ENCODE measurements around the gene FAM13A. TPM values are rescaled to one million over a fixed set of nuclear protein-coding genes. Genes with fewer than 3 reads are reported as not detected.

The FAM13A gene
- polyA plus RNA-seq, 1 of the 3 experiments (the other 2 are of a cell fraction): 0.67 TPM

DNA sequence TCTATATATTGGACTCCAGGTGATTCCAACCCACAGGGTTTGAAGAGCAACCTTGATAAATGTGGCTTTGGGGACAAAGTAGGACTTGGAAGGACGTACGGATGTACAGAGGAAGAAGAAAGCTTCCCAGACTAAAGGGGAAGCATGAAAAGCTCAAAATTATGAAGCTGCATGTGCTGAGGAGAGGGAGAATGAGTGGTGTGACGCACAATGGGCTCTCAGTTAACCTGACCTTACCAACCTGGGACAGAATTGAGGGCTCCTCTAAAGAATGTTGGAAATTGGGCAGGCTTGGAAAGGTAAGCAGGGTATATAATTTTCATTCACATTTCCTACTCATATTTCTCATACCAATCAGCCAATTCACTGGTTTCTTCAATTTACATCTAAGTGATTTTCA is 43.9 kb upstream of the FAM13A start:
- CTCF ChIA-PET: no interaction called here

DNA sequence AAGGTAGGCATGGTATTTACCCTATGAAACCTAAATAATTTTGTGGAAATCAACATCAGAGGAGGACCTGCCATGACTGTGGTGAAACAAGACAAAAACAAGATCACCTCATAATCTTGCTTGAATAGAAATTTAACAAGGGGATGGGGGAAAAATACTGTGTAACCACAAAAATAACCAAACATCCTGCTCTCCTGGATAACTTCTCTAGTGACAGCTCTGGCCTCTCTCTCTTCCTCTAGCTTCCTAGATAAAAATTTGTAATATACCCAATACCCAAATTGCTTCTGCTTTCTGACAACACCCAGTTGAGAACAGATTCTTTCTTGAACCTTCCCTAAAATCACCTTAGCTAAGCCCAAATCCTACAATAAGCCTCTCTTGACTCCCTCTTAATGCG is 42.5 kb upstream of the FAM13A start:
- POLR2A ChIA-PET: no interaction called here
- no peak for TF ChIP-seq TCF12 (IDR thresholded peaks at IDR 0.05)
- TF ChIP-seq FOXJ3 (CRISPR knock-in tag; IDR thresholded peaks at IDR 0.05): no peak
- no peak for TF ChIP-seq GABPA (IDR thresholded peaks at IDR 0.05; ENCODE audit: low read depth)
- TF ChIP-seq RAD21 (IDR thresholded peaks at IDR 0.05; ENCODE audit: low read length): no peak
- no peak for TF ChIP-seq FOSL2 (IDR thresholded peaks at IDR 0.05; ENCODE audit: borderline replicate concordance, low read depth)
- no peak for TF ChIP-seq TAF1 (IDR thresholded peaks at IDR 0.05; ENCODE audit: borderline replicate concordance, low read depth, low read length)
- TF ChIP-seq, protein P1, sequence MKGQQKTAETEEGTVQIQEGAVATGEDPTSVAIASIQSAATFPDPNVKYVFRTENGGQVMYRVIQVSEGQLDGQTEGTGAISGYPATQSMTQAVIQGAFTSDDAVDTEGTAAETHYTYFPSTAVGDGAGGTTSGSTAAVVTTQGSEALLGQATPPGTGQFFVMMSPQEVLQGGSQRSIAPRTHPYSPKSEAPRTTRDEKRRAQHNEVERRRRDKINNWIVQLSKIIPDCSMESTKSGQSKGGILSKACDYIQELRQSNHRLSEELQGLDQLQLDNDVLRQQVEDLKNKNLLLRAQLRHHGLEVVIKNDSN (IDR thresholded peaks at IDR 0.05; ENCODE audit: borderline replicate concordance, low read depth): no peak
- no peak for TF ChIP-seq YY1 (IDR thresholded peaks at IDR 0.05; ENCODE audit: low read depth)
- no peak for TF ChIP-seq NFIC (IDR thresholded peaks at IDR 0.05; ENCODE audit: borderline replicate concordance)
- TF ChIP-seq MEF2A (IDR thresholded peaks at IDR 0.05; ENCODE audit: borderline replicate concordance, low read depth): no peak
- TF ChIP-seq RFX5 (IDR thresholded peaks at IDR 0.05; ENCODE audit: low read length): no peak
- TF ChIP-seq SMC3 (IDR thresholded peaks at IDR 0.05; ENCODE audit: low read depth, low read length): no peak
- TF ChIP-seq, protein P2, sequence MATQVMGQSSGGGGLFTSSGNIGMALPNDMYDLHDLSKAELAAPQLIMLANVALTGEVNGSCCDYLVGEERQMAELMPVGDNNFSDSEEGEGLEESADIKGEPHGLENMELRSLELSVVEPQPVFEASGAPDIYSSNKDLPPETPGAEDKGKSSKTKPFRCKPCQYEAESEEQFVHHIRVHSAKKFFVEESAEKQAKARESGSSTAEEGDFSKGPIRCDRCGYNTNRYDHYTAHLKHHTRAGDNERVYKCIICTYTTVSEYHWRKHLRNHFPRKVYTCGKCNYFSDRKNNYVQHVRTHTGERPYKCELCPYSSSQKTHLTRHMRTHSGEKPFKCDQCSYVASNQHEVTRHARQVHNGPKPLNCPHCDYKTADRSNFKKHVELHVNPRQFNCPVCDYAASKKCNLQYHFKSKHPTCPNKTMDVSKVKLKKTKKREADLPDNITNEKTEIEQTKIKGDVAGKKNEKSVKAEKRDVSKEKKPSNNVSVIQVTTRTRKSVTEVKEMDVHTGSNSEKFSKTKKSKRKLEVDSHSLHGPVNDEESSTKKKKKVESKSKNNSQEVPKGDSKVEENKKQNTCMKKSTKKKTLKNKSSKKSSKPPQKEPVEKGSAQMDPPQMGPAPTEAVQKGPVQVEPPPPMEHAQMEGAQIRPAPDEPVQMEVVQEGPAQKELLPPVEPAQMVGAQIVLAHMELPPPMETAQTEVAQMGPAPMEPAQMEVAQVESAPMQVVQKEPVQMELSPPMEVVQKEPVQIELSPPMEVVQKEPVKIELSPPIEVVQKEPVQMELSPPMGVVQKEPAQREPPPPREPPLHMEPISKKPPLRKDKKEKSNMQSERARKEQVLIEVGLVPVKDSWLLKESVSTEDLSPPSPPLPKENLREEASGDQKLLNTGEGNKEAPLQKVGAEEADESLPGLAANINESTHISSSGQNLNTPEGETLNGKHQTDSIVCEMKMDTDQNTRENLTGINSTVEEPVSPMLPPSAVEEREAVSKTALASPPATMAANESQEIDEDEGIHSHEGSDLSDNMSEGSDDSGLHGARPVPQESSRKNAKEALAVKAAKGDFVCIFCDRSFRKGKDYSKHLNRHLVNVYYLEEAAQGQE (IDR thresholded peaks at IDR 0.05; ENCODE audit: low read depth, low read length): no peak
- TF ChIP-seq CHD2 (IDR thresholded peaks at IDR 0.05; ENCODE audit: low read length, partially characterized antibody): no peak

More for the DNA sequence above, 43.9 kb upstream of the FAM13A start:
- Histone ChIP-seq H2AFZ (ENCODE audit: low read depth) (no peak overlapping the region), H3K9me3 (no peaks in the 10 kb centered on the region), H3K9ac (no peak overlapping the region), H3K4me3 (ENCODE audit: low read depth in 2 of 2, low read length in 1 of 2) (no peak overlapping the region), H3K27me3 (ENCODE audit: insufficient read depth) (no peaks in the 10 kb centered on the region; the same call in 1 of the 2 replicates), H3K9me2 (no peaks in the 10 kb centered on the region), H3K4me1 (ENCODE audit: control insufficient read depth in 1 of 2, insufficient read depth in 2 of 2, low read depth in 1 of 2, low read length in 1 of 2) (no peaks in the 10 kb centered on the region), H3K4me2 (no peak overlapping the region), H3K36me3 (replicated peaks in 1 of 2; ENCODE audit: control insufficient read depth in 1 of 2, insufficient read depth in 2 of 2, low read length in 1 of 2) (no peaks in the 10 kb centered on the region), H3F3A (replicated peaks; ENCODE audit: insufficient read depth) (no peaks in the 10 kb centered on the region), H3K79me2 (ENCODE audit: insufficient read depth) (no peaks in the 10 kb centered on the region), H4K20me1 (ENCODE audit: insufficient read depth) (no peaks in the 10 kb centered on the region), H3K27ac (ENCODE audit: low read depth in 2 of 2, low read length in 1 of 2) (no peak overlapping the region)
- no peak for DNase-seq
- 63% methylated on average over 3 of the region's 3 CpGs for WGBS (ENCODE audit: low lambda C conversion rate)
- TF ChIP-seq, protein P3, sequence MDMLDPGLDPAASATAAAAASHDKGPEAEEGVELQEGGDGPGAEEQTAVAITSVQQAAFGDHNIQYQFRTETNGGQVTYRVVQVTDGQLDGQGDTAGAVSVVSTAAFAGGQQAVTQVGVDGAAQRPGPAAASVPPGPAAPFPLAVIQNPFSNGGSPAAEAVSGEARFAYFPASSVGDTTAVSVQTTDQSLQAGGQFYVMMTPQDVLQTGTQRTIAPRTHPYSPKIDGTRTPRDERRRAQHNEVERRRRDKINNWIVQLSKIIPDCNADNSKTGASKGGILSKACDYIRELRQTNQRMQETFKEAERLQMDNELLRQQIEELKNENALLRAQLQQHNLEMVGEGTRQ (IDR thresholded peaks at IDR 0.05; ENCODE audit: borderline replicate concordance, low read depth, low read length): no peak
- TF ChIP-seq TEAD4 (IDR thresholded peaks at IDR 0.05; ENCODE audit: borderline replicate concordance, insufficient read depth): no peak
- TF ChIP-seq TAF1 (IDR thresholded peaks at IDR 0.05; ENCODE audit: borderline replicate concordance, low read depth, low read length): no peak
- TF ChIP-seq, protein P4, sequence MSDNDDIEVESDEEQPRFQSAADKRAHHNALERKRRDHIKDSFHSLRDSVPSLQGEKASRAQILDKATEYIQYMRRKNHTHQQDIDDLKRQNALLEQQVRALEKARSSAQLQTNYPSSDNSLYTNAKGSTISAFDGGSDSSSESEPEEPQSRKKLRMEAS (IDR thresholded peaks at IDR 0.05; ENCODE audit: low read depth): no peak
- no peak for TF ChIP-seq FOXJ3 (CRISPR knock-in tag; IDR thresholded peaks at IDR 0.05)
- TF ChIP-seq, protein P5, sequence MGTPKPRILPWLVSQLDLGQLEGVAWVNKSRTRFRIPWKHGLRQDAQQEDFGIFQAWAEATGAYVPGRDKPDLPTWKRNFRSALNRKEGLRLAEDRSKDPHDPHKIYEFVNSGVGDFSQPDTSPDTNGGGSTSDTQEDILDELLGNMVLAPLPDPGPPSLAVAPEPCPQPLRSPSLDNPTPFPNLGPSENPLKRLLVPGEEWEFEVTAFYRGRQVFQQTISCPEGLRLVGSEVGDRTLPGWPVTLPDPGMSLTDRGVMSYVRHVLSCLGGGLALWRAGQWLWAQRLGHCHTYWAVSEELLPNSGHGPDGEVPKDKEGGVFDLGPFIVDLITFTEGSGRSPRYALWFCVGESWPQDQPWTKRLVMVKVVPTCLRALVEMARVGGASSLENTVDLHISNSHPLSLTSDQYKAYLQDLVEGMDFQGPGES (IDR thresholded peaks at IDR 0.05; ENCODE audit: low read depth, low read length): no peak
- TF ChIP-seq GABPA (IDR thresholded peaks at IDR 0.05; ENCODE audit: low read depth): no peak
- TF ChIP-seq SMC3 (IDR thresholded peaks at IDR 0.05; ENCODE audit: low read depth, low read length): no peak
- no peak for TF ChIP-seq FOXM1 (IDR thresholded peaks at IDR 0.05; ENCODE audit: low read depth)
- no peak for TF ChIP-seq CHD2 (IDR thresholded peaks at IDR 0.05; ENCODE audit: low read length, partially characterized antibody)
- TF ChIP-seq, protein P1 (IDR thresholded peaks at IDR 0.05; ENCODE audit: borderline replicate concordance, low read depth): no peak
- POLR2A ChIA-PET: no interaction called here

More for the DNA sequence above, 42.5 kb upstream of the FAM13A start:
- no peaks in the 10 kb centered on the region for H3K9me2 ChIP-seq
- H3K9me3 ChIP-seq: no peaks in the 10 kb centered on the region
- no peak overlapping the region for H3K9ac ChIP-seq
- no peaks in the 10 kb centered on the region for H3F3A ChIP-seq (replicated peaks; ENCODE audit: insufficient read depth)
- no peaks in the 10 kb centered on the region for H4K20me1 ChIP-seq (ENCODE audit: insufficient read depth)
- H3K36me3 ChIP-seq (replicated peaks in 1 of 2; ENCODE audit: control insufficient read depth in 1 of 2, insufficient read depth in 2 of 2, low read length in 1 of 2): no peaks in the 10 kb centered on the region
- DNase-seq: no peak
- H3K4me2 ChIP-seq: no peak overlapping the region
- H3K4me3 ChIP-seq (ENCODE audit: low read depth in 2 of 2, low read length in 1 of 2): no peak overlapping the region
- no peaks in the 10 kb centered on the region for H3K79me2 ChIP-seq (ENCODE audit: insufficient read depth)
- no peak overlapping the region for H3K27ac ChIP-seq (ENCODE audit: low read depth in 2 of 2, low read length in 1 of 2)
- no peak overlapping the region for H2AFZ ChIP-seq (ENCODE audit: low read depth)
- no peaks in the 10 kb centered on the region for H3K4me1 ChIP-seq (ENCODE audit: control insufficient read depth in 1 of 2, insufficient read depth in 2 of 2, low read depth in 1 of 2, low read length in 1 of 2)
- no peaks in the 10 kb centered on the region; the same call in 1 of the 2 replicates for H3K27me3 ChIP-seq (ENCODE audit: insufficient read depth)
- 74% methylated on average over 1 of the region's 1 CpG for WGBS (ENCODE audit: low lambda C conversion rate)
- CTCF ChIA-PET: no interaction called here
